H9 (cell line): ENCODE data around the gene SECISBP2. TPM values are rescaled to one million over a fixed set of nuclear protein-coding genes. Genes with fewer than 3 reads are reported as not detected.

Source experiments
- DNase-seq: peaks from one replicate; pipeline ENCODE4 v3.0.0-alpha.2; 2017
- H2AFZ ChIP-seq: one replicate; pipeline ENCODE4 v1.6.1; 2013; ENCODE audit warnings: mild to moderate bottlenecking, low read length, control low read depth, moderate library complexity
- H2AK5ac ChIP-seq: 2 replicates; pipeline ENCODE4 v1.6.1; 2013; ENCODE audit warnings: low read length, control low read depth, mixed read lengths; ENCODE audit not compliant: insufficient read length
- H2BK120ac ChIP-seq: one replicate; pipeline ENCODE4 v1.6.1; 2013; ENCODE audit warnings: low read depth, mild to moderate bottlenecking, low read length, control low read depth, inconsistent platforms; ENCODE audit not compliant: poor library complexity, severe bottlenecking
- H2BK12ac ChIP-seq: 2 replicates; pipeline ENCODE4 v1.6.1; 2013; ENCODE audit warnings: low read length, control low read depth, mixed read lengths, low read depth; ENCODE audit not compliant: insufficient read length
- H2BK15ac ChIP-seq: 2 replicates; pipeline ENCODE4 v1.6.1; 2013; ENCODE audit warnings: low read depth, low read length, control low read depth
- H2BK20ac ChIP-seq: one replicate; pipeline ENCODE4 v1.6.1; 2013; ENCODE audit warnings: low read depth, mild to moderate bottlenecking, low read length, control low read depth, inconsistent platforms; ENCODE audit not compliant: poor library complexity, severe bottlenecking
- H2BK5ac ChIP-seq: 2 replicates; pipeline ENCODE4 v1.6.1; 2013; ENCODE audit warnings: low read length, control low read depth, mixed read lengths; ENCODE audit not compliant: insufficient read length
- H3K14ac ChIP-seq: 2 replicates; pipeline ENCODE4 v1.6.1; 2013; ENCODE audit warnings: low read length, control low read depth; ENCODE audit not compliant: insufficient read depth
- H3K18ac ChIP-seq: 2 replicates; pipeline ENCODE4 v1.6.1; 2013; ENCODE audit warnings: low read depth, mild to moderate bottlenecking, mixed read lengths, low read length, control low read depth; ENCODE audit not compliant: insufficient read length
- H3K23ac ChIP-seq: 2 replicates; pipeline ENCODE4 v1.6.1; 2013; ENCODE audit warnings: low read length, control low read depth, mixed read lengths, low read depth; ENCODE audit not compliant: insufficient read length
- H3K23me2 ChIP-seq: 2 replicates; pipeline ENCODE4 v1.6.1; 2013; ENCODE audit warnings: low read depth, mild to moderate bottlenecking, mixed read lengths, low read length, control low read depth; ENCODE audit not compliant: insufficient read length, poor library complexity, severe bottlenecking
- H3K27ac ChIP-seq: 2 replicates; pipeline ENCODE4 v1.5.1; 2013; ENCODE audit warnings: low read length, control low read depth, mixed read lengths, low read depth; ENCODE audit not compliant: insufficient read length
- H3K27me3 ChIP-seq: 2 replicates; pipeline ENCODE4 v1.6.1; 2013; ENCODE audit warnings: low read length, control low read depth, inconsistent platforms; ENCODE audit not compliant: insufficient read depth
- H3K4ac ChIP-seq: 2 replicates; pipeline ENCODE4 v1.6.1; 2013; ENCODE audit warnings: low read depth, mild to moderate bottlenecking, control low read depth, inconsistent platforms, low read length, moderate library complexity
- H3K4me1 ChIP-seq: 2 replicates; pipeline ENCODE4 v1.6.1; 2013; ENCODE audit warnings: low read length, control low read depth, inconsistent platforms; ENCODE audit not compliant: insufficient read depth
- H3K4me2 ChIP-seq: 2 replicates; pipeline ENCODE4 v1.6.1; 2013; ENCODE audit warnings: low read length, control low read depth, mixed read lengths; ENCODE audit not compliant: insufficient read length, insufficient read depth
- H3K56ac ChIP-seq: 2 replicates; pipeline ENCODE4 v1.6.1; 2013; ENCODE audit warnings: low read depth, mild to moderate bottlenecking, mixed read lengths, low read length, control low read depth; ENCODE audit not compliant: insufficient read length
- H3K79me1 ChIP-seq: 2 replicates; pipeline ENCODE4 v1.6.1; 2013; ENCODE audit warnings: low read depth, mild to moderate bottlenecking, moderate library complexity, low read length, control low read depth, inconsistent platforms; ENCODE audit not compliant: insufficient read depth, poor library complexity, severe bottlenecking
- H3K79me2 ChIP-seq: 2 replicates; pipeline ENCODE4 v1.6.1; 2013; ENCODE audit warnings: low read length, control low read depth, inconsistent platforms; ENCODE audit not compliant: insufficient read depth
- H3K9ac ChIP-seq: 2 replicates; pipeline ENCODE4 v1.6.1; 2013; ENCODE audit warnings: low read length, control low read depth, mixed read lengths; ENCODE audit not compliant: insufficient read length; ENCODE audit errors: extremely low read depth
- H3K9me3 ChIP-seq: one replicate; pipeline ENCODE4 v1.6.1; 2013; ENCODE audit warnings: low read depth, low read length, inconsistent platforms; ENCODE audit not compliant: control insufficient read depth
- H3T11ph ChIP-seq: one replicate; pipeline ENCODE4 v1.6.1; 2013; ENCODE audit warnings: mild to moderate bottlenecking, low read length, control low read depth, inconsistent platforms
- H4K20me1 ChIP-seq: one replicate; pipeline ENCODE4 v1.6.1; 2013; ENCODE audit not compliant: control insufficient read depth, insufficient read length, insufficient read depth
- H4K5ac ChIP-seq: 2 replicates; pipeline ENCODE4 v1.6.1; 2013; ENCODE audit warnings: low read depth, mild to moderate bottlenecking, mixed read lengths, low read length, control low read depth; ENCODE audit not compliant: insufficient read length
- H4K8ac ChIP-seq: replicated peaks from 2 replicates; pipeline ENCODE4 v1.6.1; 2013; ENCODE audit warnings: low read length, control low read depth, mixed read lengths, low read depth; ENCODE audit not compliant: insufficient read length
- H4K91ac ChIP-seq: 2 replicates; pipeline ENCODE4 v1.6.1; 2013; ENCODE audit warnings: low read depth, mild to moderate bottlenecking, moderate library complexity, mixed read lengths, low read length, control low read depth; ENCODE audit not compliant: insufficient read length
- H3K27ac Mint-ChIP-seq, 3 experiments: 2 replicates in 2 of 3; 3 replicates in 1 of 3; pipeline ENCODE4 v1.8.0; 2020 to 2021; ENCODE audit warnings: mixed read lengths in 3 of 3, mild to moderate bottlenecking in 1 of 3, moderate library complexity in 1 of 3
- H3K27me3 Mint-ChIP-seq: 2 replicates; pipeline ENCODE4 v1.8.0; 2021; ENCODE audit warnings: low read depth, mild to moderate bottlenecking, moderate library complexity, mixed read lengths
- H3K36me3 Mint-ChIP-seq, 3 experiments: 2 replicates in 2 of 3; 3 replicates in 1 of 3; pipeline ENCODE4 v1.8.0; 2020 to 2021; ENCODE audit warnings: low read depth in 3 of 3, mixed read lengths in 3 of 3; ENCODE audit not compliant: insufficient read depth in 1 of 3
- H3K4me1 Mint-ChIP-seq, 2 experiments: 2 replicates each; pipeline ENCODE4 v1.8.0; 2020; ENCODE audit warnings: mixed read lengths in 2 of 2
- H3K4me3 Mint-ChIP-seq, 2 experiments: 2 replicates in 1 of 2; 3 replicates in 1 of 2; pipeline ENCODE4 v1.8.0; 2020 to 2021; ENCODE audit warnings: mild to moderate bottlenecking in 2 of 2, mixed read lengths in 2 of 2, moderate library complexity in 1 of 2
- H3K9me3 Mint-ChIP-seq, 2 experiments: 2 replicates in 1 of 2; 3 replicates in 1 of 2; pipeline ENCODE4 v1.8.0; 2020; ENCODE audit warnings: mild to moderate bottlenecking in 2 of 2, mixed read lengths in 2 of 2, moderate library complexity in 1 of 2
- CTCF ChIP-seq: fragments of 200-600 bp; sonication (generic); conservative IDR thresholded peaks from 3 replicates; pipeline ENCODE4 v1.8.0; 2021; ENCODE audit warnings: antibody characterized with exemption, mild to moderate bottlenecking
- WGBS: extraction: QIAGEN DNeasy Blood & Tissue Kit; methylation state at CpG from one replicate; pipeline ENCODE4 v1.1.7; 2013; ENCODE audit warnings: missing lambda C conversion rate, low lambda C conversion rate, mixed read lengths; ENCODE audit not compliant: insufficient read length; ENCODE audit errors: extremely low coverage; 5-methylcytosine and 5-hydroxymethylcytosine counted together
- total RNA-seq: library from RNA; stranded (reverse); gene quantifications from 2 replicates; pipeline ENCODE4 v1.2.1, GENCODE V29; 2021

The SECISBP2 gene
- total RNA-seq, 1 experiment from 2014 or later = 62.7 TPM

- no peak overlapping the region for H3K27ac Mint-ChIP-seq
- H2BK15ac ChIP-seq = no peak overlapping the region
- H3K56ac ChIP-seq = no peak overlapping the region
- no peak overlapping the region for H3K4ac ChIP-seq
- H3K4me1 ChIP-seq = no peaks in the 10 kb centered on the region
- no peaks in the 10 kb centered on the region for H3K27me3 ChIP-seq
- H2AK5ac ChIP-seq = no peak overlapping the region
- peaks cover 43 to 99% (median 99%) of the 10 kb centered on the region in 3 experiments; a peak in 6 of 7 replicates for H3K36me3 Mint-ChIP-seq
- no peaks in the 10 kb centered on the region for H3K79me2 ChIP-seq
- no peaks in the 10 kb centered on the region for H4K20me1 ChIP-seq
- no peak overlapping the region for H2BK12ac ChIP-seq
- H3T11ph ChIP-seq = no peak overlapping the region
- H3K23ac ChIP-seq = no peak overlapping the region
- no peaks in the 10 kb centered on the region for H3K27me3 Mint-ChIP-seq
- no peak overlapping the region for H3K14ac ChIP-seq
- no peaks in the 10 kb centered on the region for H3K9me3 ChIP-seq
- no CpG with 5 or more reads among the region's 2 CpGs for WGBS
- H4K5ac ChIP-seq = no peak overlapping the region
- no peak overlapping the region for H3K18ac ChIP-seq
- H3K4me1 Mint-ChIP-seq = no peaks in the 10 kb centered on the region
- no peak overlapping the region for H2BK5ac ChIP-seq
- H3K9me3 Mint-ChIP-seq = no peaks in the 10 kb centered on the region
- no peak for DNase-seq
- no peak overlapping the region for H3K9ac ChIP-seq
- no peak overlapping the region for H2BK20ac ChIP-seq
- H3K27ac ChIP-seq = no peak overlapping the region
- H2AFZ ChIP-seq = no peak overlapping the region
- no peak overlapping the region for H3K4me3 Mint-ChIP-seq
- no peak overlapping the region for H4K8ac ChIP-seq
- TF ChIP-seq CTCF = no peak
- H3K4me2 ChIP-seq = no peak overlapping the region
- H4K91ac ChIP-seq = no peak overlapping the region
- H3K23me2 ChIP-seq = no peaks in the 10 kb centered on the region
- no peak overlapping the region for H2BK120ac ChIP-seq
- no peaks in the 10 kb centered on the region for H3K79me1 ChIP-seq
Measured at GRCh38 chr9:89356782-89357181, 38.5 kb downstream of the SECISBP2 start.
